GM12878 (cell line): ENCODE measurements around the gene NUP37.

ENCODE experiments used
- IKZF1 ChIP-seq: fragments of 450-650 bp; conservative IDR thresholded peaks from 2 replicates; pipeline ENCODE4 v1.6.1; 2017; ENCODE audit warnings: antibody characterized with exemption, mild to moderate bottlenecking
- JUND ChIP-seq: IDR thresholded peaks from 2 replicates; pipeline ENCODE4 v1.6.1; 2012; ENCODE audit warnings: low read depth, mild to moderate bottlenecking, low read length, improper control_type of control experiment, moderate library complexity
- NBN ChIP-seq: fragments of 450-650 bp; IDR thresholded peaks from 2 replicates; pipeline ENCODE4 v1.6.1; 2016
- PAX5 ChIP-seq: IDR thresholded peaks from 2 replicates; pipeline ENCODE4 v1.6.1; 2011; ENCODE audit warnings: low read depth, low read length, borderline replicate concordance
- PAX8 ChIP-seq: fragments of 450-650 bp; IDR thresholded peaks from 2 replicates; pipeline ENCODE4 v1.6.1; 2017; ENCODE audit warnings: mild to moderate bottlenecking, moderate library complexity
- POLR2A ChIP-seq: IDR thresholded peaks from 2 replicates; pipeline ENCODE4 v1.6.1; 2011; ENCODE audit warnings: low read depth, mild to moderate bottlenecking, low read length
- POU2F2 ChIP-seq: IDR thresholded peaks from 3 replicates; pipeline ENCODE4 v1.6.1; 2011; ENCODE audit warnings: low read depth, mild to moderate bottlenecking, low read length, borderline replicate concordance
- RAD51 ChIP-seq: fragments of 450-650 bp; IDR thresholded peaks from 2 replicates; pipeline ENCODE4 v1.6.1; 2016; ENCODE audit warnings: moderate library complexity, mild to moderate bottlenecking, inconsistent platforms
- RFX5 ChIP-seq: IDR thresholded peaks from 2 replicates; pipeline ENCODE4 v1.6.1; 2011; ENCODE audit warnings: low read depth, low read length, improper control_type of control experiment
- SMAD1 ChIP-seq: fragments of 450-650 bp; IDR thresholded peaks from 2 replicates; pipeline ENCODE4 v1.6.1; 2018; ENCODE audit warnings: mild to moderate bottlenecking, low read depth; ENCODE audit not compliant: partially characterized antibody
- ZNF274 ChIP-seq: IDR thresholded peaks from one replicate; pipeline ENCODE4 v1.8.0; 2011; ENCODE audit not compliant: insufficient read length, insufficient read depth
- TF ChIP-seq, protein P1 (sequence below), 3 experiments: IDR thresholded peaks in 2 of 3; conservative IDR thresholded peaks in 1 of 3; 2 replicates each; pipeline ENCODE4 v1.5.1; 2011; ENCODE audit warnings: low read depth in 3 of 3, low read length in 3 of 3, mild to moderate bottlenecking in 3 of 3, control low read depth in 2 of 3, moderate library complexity in 2 of 3, inconsistent platforms in 1 of 3, mixed read lengths in 1 of 3; ENCODE audit not compliant: control insufficient read depth in 2 of 3, insufficient read depth in 1 of 3; ENCODE audit errors: extremely low read depth in 1 of 3
- TF ChIP-seq, protein P2 (sequence below): fragments of 450-650 bp; conservative IDR thresholded peaks from 2 replicates; pipeline ENCODE4 v1.6.1; 2017; ENCODE audit warnings: mild to moderate bottlenecking, moderate library complexity

DNA sequence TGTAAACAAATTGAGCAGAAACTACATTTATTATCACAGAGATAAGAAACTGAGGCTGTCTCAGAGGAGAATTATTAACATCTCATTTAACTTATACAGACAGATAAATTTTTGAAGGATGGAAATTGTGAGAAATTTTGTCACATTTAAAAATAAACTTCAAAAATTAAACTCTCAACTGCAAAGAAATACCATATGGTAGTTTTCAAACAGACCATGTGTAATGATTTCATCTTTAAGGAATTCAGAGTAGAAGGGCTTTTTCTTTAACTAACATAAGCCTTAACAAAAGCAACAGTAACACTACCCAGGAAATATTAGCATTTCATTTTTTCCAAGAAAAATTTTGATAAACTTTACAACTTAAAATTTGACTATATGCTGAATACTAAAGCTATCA is 26.6 kb downstream of the NUP37 start:
- no peak for TF ChIP-seq POLR2A
- no peak for TF ChIP-seq RFX5
- TF ChIP-seq, protein P1, sequence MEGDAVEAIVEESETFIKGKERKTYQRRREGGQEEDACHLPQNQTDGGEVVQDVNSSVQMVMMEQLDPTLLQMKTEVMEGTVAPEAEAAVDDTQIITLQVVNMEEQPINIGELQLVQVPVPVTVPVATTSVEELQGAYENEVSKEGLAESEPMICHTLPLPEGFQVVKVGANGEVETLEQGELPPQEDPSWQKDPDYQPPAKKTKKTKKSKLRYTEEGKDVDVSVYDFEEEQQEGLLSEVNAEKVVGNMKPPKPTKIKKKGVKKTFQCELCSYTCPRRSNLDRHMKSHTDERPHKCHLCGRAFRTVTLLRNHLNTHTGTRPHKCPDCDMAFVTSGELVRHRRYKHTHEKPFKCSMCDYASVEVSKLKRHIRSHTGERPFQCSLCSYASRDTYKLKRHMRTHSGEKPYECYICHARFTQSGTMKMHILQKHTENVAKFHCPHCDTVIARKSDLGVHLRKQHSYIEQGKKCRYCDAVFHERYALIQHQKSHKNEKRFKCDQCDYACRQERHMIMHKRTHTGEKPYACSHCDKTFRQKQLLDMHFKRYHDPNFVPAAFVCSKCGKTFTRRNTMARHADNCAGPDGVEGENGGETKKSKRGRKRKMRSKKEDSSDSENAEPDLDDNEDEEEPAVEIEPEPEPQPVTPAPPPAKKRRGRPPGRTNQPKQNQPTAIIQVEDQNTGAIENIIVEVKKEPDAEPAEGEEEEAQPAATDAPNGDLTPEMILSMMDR (IDR thresholded peaks at IDR 0.05 in 2 of 3, conservative IDR thresholded peaks at IDR 0.05 in 1 of 3; ENCODE audit: control insufficient read depth in 2 of 3, extremely low read depth in 1 of 3, insufficient read depth in 1 of 3, low read depth in 3 of 3, low read length in 3 of 3) = no peak
- TF ChIP-seq, protein P2, sequence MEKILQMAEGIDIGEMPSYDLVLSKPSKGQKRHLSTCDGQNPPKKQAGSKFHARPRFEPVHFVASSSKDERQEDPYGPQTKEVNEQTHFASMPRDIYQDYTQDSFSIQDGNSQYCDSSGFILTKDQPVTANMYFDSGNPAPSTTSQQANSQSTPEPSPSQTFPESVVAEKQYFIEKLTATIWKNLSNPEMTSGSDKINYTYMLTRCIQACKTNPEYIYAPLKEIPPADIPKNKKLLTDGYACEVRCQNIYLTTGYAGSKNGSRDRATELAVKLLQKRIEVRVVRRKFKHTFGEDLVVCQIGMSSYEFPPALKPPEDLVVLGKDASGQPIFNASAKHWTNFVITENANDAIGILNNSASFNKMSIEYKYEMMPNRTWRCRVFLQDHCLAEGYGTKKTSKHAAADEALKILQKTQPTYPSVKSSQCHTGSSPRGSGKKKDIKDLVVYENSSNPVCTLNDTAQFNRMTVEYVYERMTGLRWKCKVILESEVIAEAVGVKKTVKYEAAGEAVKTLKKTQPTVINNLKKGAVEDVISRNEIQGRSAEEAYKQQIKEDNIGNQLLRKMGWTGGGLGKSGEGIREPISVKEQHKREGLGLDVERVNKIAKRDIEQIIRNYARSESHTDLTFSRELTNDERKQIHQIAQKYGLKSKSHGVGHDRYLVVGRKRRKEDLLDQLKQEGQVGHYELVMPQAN = no peak
- no peak for TF ChIP-seq NBN
- TF ChIP-seq POU2F2 = no peak
- TF ChIP-seq IKZF1 = no peak
- no peak for TF ChIP-seq SMAD1
- no peak for TF ChIP-seq RAD51
- TF ChIP-seq PAX8 = no peak
- no peak for TF ChIP-seq ZNF274
- TF ChIP-seq PAX5 = no peak
- TF ChIP-seq JUND = no peak
